Measurements from ENCODE around the gene POLN.

DNA sequence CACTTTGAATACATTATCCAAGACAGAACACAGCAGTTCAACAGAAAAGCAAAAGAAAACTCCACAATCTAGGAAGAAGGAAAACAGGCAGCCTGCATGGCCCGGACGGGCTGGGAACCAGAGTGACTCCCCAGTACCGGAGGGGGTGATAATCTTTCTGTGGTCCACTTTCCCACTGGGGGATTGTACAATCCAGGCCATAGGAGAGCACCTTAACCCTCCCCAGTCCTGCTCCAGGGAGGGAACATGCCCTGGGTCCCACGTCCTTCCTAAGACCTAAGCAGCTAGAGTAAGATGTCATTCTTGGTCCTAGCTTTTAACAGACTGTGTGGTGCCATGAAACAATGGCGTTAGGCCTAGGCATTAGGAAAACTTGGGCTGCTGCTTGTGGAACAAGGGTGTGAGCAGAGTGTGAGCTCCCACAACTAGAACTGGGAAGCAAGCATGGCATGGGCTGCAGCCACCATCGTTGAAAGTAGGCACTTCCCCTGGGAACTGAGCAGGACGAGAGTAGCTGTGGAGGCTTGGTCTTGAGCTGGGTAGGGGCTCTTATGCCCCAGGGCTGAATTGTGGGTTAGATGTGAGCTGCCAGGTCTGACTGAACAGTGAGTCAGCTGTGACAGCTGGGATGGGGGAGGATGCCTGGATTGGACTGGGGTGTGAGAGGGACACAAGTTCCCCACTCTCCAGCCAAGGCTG lies 140.4 kb downstream of the POLN start:
- no peak for TF ChIP-seq POLR2AphosphoS5 (IDR thresholded peaks at IDR 0.05; ENCODE audit: low read depth, low read length)
- TF ChIP-seq TAF1 (IDR thresholded peaks at IDR 0.05; ENCODE audit: borderline replicate concordance, insufficient read depth, low read length), result no peak
- TF ChIP-seq REST (IDR thresholded peaks at IDR 0.05; ENCODE audit: insufficient read depth in 1 of 2, low read depth in 2 of 2, low read length in 2 of 2), result no peak
- no peak for TF ChIP-seq SIN3A (IDR thresholded peaks at IDR 0.05; ENCODE audit: borderline replicate concordance, insufficient read depth, low read length)
